ENCODE results near the gene COL1A1. TPM values are rescaled to one million over a fixed set of nuclear protein-coding genes. Genes with fewer than 3 reads are reported as not detected.

COL1A1 gene
- polyA plus RNA-seq, 1 of the 3 experiments (the other 2 are of a cell fraction), result 1,461 TPM

GRCh38 chr17:50194934-50195865 lies 6.2 kb downstream of the COL1A1 start:
- 0 out of 2 replicates have a peak overlapping the region, but pooled peaks have one; percentile 99 for H3K9ac ChIP-seq
- no peaks in the 10 kb centered on the region for H3K27me3 ChIP-seq (ENCODE audit: insufficient read depth)
- H2AFZ ChIP-seq (ENCODE audit: low read depth), result no peak overlapping the region
- DNase-seq, result no peak
- CTCF ChIA-PET, result interaction anchor here (0.9 to 13.8 kb wide), 12 partner anchors 9 to 102 kb away, joined by 3 to 463 read pairs (median 3); partner anchors contain the start of genes SGCA and TMEM92
- H3K4me3 ChIP-seq (ENCODE audit: low read depth in 2 of 2, low read length in 1 of 2), result no peak overlapping the region
- H3K4me1 ChIP-seq (ENCODE audit: control insufficient read depth in 1 of 2, insufficient read depth in 2 of 2, low read depth in 1 of 2, low read length in 1 of 2), result peaks cover 20 to 50% of the 10 kb centered on the region in 2 experiments; a peak in 3 of 4 replicates
- peak overlapping the region; percentile 20 to 100; a peak in 3 of 4 replicates for H3K27ac ChIP-seq (ENCODE audit: low read depth in 2 of 2, low read length in 1 of 2)
- peaks cover 99% of the 10 kb centered on the region for H3K79me2 ChIP-seq (ENCODE audit: insufficient read depth)
- peaks cover 90 to 91% of the 10 kb centered on the region in 2 experiments for H3K36me3 ChIP-seq (replicated peaks in 1 of 2; ENCODE audit: control insufficient read depth in 1 of 2, insufficient read depth in 2 of 2, low read length in 1 of 2)
- peaks cover 91% of the 10 kb centered on the region for H3F3A ChIP-seq (replicated peaks; ENCODE audit: insufficient read depth)
- peak overlapping the region; percentile 89; the same call in 1 of the 2 replicates for H3K4me2 ChIP-seq
- no peaks in the 10 kb centered on the region for H3K9me3 ChIP-seq
- no peaks in the 10 kb centered on the region for H3K9me2 ChIP-seq
- peaks cover 100% of the 10 kb centered on the region for H4K20me1 ChIP-seq (ENCODE audit: insufficient read depth)
- POLR2A ChIA-PET, result no interaction called here
- 93% methylated on average over 14 of the region's 17 CpGs for WGBS (ENCODE audit: low lambda C conversion rate)
- peak; percentile 42 for TF ChIP-seq POLR2AphosphoS5 (IDR thresholded peaks at IDR 0.05; ENCODE audit: low read depth, low read length)
- TF ChIP-seq, protein P1, sequence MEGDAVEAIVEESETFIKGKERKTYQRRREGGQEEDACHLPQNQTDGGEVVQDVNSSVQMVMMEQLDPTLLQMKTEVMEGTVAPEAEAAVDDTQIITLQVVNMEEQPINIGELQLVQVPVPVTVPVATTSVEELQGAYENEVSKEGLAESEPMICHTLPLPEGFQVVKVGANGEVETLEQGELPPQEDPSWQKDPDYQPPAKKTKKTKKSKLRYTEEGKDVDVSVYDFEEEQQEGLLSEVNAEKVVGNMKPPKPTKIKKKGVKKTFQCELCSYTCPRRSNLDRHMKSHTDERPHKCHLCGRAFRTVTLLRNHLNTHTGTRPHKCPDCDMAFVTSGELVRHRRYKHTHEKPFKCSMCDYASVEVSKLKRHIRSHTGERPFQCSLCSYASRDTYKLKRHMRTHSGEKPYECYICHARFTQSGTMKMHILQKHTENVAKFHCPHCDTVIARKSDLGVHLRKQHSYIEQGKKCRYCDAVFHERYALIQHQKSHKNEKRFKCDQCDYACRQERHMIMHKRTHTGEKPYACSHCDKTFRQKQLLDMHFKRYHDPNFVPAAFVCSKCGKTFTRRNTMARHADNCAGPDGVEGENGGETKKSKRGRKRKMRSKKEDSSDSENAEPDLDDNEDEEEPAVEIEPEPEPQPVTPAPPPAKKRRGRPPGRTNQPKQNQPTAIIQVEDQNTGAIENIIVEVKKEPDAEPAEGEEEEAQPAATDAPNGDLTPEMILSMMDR (IDR thresholded peaks at IDR 0.05), result peak; percentile 48
- TF ChIP-seq MXI1 (IDR thresholded peaks at IDR 0.05; ENCODE audit: low read depth, low read length), result no peak
- TF ChIP-seq PBX3 (IDR thresholded peaks at IDR 0.05), result 0 out of 2 replicates have a peak, but pooled peaks have one; percentile 7

DNA sequence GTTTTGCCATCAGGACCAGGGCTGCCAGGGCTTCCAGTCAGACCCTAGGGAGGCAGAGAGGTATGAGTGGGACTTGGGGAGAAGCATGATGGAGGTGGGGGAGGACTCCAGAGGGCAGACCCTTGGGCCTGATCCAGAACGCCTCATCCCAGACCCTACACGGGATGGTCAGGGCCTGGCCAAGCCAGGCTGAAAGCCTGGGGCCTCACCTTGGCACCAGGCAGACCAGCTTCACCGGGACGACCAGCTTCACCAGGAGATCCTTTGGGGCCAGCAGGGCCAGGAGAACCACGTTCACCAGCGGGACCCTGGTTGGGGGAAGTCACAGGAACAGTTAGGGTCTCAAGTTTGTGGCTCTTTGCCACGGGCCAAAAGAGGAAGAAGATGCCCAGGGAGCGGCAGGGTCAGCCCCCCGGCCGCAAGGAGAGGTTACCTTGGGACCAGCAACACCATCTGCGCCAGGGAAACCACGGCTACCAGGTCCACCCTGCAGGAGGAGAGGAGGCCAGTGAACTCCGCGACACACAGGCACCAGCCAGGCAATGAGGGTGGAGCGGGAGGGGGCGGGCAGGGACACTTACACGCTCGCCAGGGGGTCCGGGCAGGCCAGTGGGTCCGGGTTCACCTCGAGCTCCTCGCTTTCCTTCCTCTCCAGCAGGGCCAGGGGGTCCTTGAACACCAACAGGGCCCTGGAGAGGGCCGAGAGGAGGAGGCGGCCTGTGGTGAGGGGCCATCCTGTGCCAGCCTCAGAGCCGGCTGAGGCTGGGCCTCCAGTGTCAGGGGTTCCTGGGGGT lies 7.1 kb downstream of the COL1A1 start:
- POLR2A ChIA-PET, result no interaction called here
- CTCF ChIA-PET, result interaction anchor here (0.9 to 13.8 kb wide), 7 partner anchors 10 to 78 kb away, joined by 3 to 463 read pairs (median 3); partner anchors contain the start of gene SGCA
- H3K36me3 ChIP-seq (replicated peaks in 1 of 2; ENCODE audit: control insufficient read depth in 1 of 2, insufficient read depth in 2 of 2, low read length in 1 of 2), result peaks cover 98% of the 10 kb centered on the region in 2 experiments
- H3K4me3 ChIP-seq (ENCODE audit: low read depth in 2 of 2, low read length in 1 of 2), result no peak overlapping the region
- H3K9ac ChIP-seq, result no peak overlapping the region; the same call in 1 of the 2 replicates
- peak overlapping the region in 1 of 2 experiments; percentile 100; a peak in 2 of 4 replicates for H3K27ac ChIP-seq (ENCODE audit: low read depth in 2 of 2, low read length in 1 of 2)
- no peak overlapping the region for H2AFZ ChIP-seq (ENCODE audit: low read depth)
- peaks cover 100% of the 10 kb centered on the region for H4K20me1 ChIP-seq (ENCODE audit: insufficient read depth)
- peaks cover 94% of the 10 kb centered on the region for H3K79me2 ChIP-seq (ENCODE audit: insufficient read depth)
- DNase-seq, result no peak
- H3K9me3 ChIP-seq, result no peaks in the 10 kb centered on the region
- peak overlapping the region; percentile 89; the same call in 1 of the 2 replicates for H3K4me2 ChIP-seq
- peaks cover 100% of the 10 kb centered on the region for H3F3A ChIP-seq (replicated peaks; ENCODE audit: insufficient read depth)
- peaks cover 11 to 50% of the 10 kb centered on the region in 2 experiments; a peak in 3 of 4 replicates for H3K4me1 ChIP-seq (ENCODE audit: control insufficient read depth in 1 of 2, insufficient read depth in 2 of 2, low read depth in 1 of 2, low read length in 1 of 2)
- WGBS (ENCODE audit: low lambda C conversion rate), result 93% methylated on average over 17 of the region's 25 CpGs
- no peaks in the 10 kb centered on the region for H3K9me2 ChIP-seq
- H3K27me3 ChIP-seq (ENCODE audit: insufficient read depth), result no peaks in the 10 kb centered on the region
- TF ChIP-seq EP300 (IDR thresholded peaks at IDR 0.05; ENCODE audit: borderline replicate concordance in 1 of 2, low read depth in 1 of 2, low read length in 1 of 2), result no peak
- TF ChIP-seq TEAD4 (IDR thresholded peaks at IDR 0.05; ENCODE audit: borderline replicate concordance, insufficient read depth), result no peak
- TF ChIP-seq PBX3 (IDR thresholded peaks at IDR 0.05), result no peak
- TF ChIP-seq EZH2phosphoT487 (IDR thresholded peaks at IDR 0.05; ENCODE audit: borderline replicate concordance, low read depth), result no peak
- TF ChIP-seq, protein P2, sequence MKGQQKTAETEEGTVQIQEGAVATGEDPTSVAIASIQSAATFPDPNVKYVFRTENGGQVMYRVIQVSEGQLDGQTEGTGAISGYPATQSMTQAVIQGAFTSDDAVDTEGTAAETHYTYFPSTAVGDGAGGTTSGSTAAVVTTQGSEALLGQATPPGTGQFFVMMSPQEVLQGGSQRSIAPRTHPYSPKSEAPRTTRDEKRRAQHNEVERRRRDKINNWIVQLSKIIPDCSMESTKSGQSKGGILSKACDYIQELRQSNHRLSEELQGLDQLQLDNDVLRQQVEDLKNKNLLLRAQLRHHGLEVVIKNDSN (IDR thresholded peaks at IDR 0.05; ENCODE audit: borderline replicate concordance, low read depth), result no peak
- TF ChIP-seq, protein P1 (IDR thresholded peaks at IDR 0.05), result no peak
- no peak for TF ChIP-seq RFX5 (IDR thresholded peaks at IDR 0.05; ENCODE audit: low read length)
- no peak for TF ChIP-seq SMC3 (IDR thresholded peaks at IDR 0.05; ENCODE audit: low read depth, low read length)
- TF ChIP-seq, protein P3, sequence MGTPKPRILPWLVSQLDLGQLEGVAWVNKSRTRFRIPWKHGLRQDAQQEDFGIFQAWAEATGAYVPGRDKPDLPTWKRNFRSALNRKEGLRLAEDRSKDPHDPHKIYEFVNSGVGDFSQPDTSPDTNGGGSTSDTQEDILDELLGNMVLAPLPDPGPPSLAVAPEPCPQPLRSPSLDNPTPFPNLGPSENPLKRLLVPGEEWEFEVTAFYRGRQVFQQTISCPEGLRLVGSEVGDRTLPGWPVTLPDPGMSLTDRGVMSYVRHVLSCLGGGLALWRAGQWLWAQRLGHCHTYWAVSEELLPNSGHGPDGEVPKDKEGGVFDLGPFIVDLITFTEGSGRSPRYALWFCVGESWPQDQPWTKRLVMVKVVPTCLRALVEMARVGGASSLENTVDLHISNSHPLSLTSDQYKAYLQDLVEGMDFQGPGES (IDR thresholded peaks at IDR 0.05; ENCODE audit: low read depth, low read length), result no peak
- no peak for TF ChIP-seq SIN3A (IDR thresholded peaks at IDR 0.05; ENCODE audit: borderline replicate concordance, low read depth, low read length)
